Endodermal cell (in vitro differentiated cells): ENCODE measurements around the gene HTR6. TPM values are rescaled to one million over a fixed set of nuclear protein-coding genes. Genes with fewer than 3 reads are reported as not detected.

ENCODE experiments used
- DNase-seq: peaks from one replicate; pipeline ENCODE4 v3.0.0-alpha.2; 2017
- H3K27ac ChIP-seq: 2 replicates; pipeline ENCODE4 v1.5.1; 2013; ENCODE audit warnings: mild to moderate bottlenecking, low read depth, low read length, moderate library complexity
- H3K27me3 ChIP-seq: 2 replicates; pipeline ENCODE4 v1.6.1; 2013; ENCODE audit warnings: mild to moderate bottlenecking, low read length, moderate library complexity; ENCODE audit not compliant: insufficient read depth, control insufficient read depth, poor library complexity, severe bottlenecking
- H3K36me3 ChIP-seq: 2 replicates; pipeline ENCODE4 v1.7.0; 2013; ENCODE audit warnings: mild to moderate bottlenecking, low read length, moderate library complexity; ENCODE audit not compliant: control insufficient read depth, insufficient read depth
- H3K4me1 ChIP-seq: one replicate; pipeline ENCODE4 v1.7.0; 2013; ENCODE audit warnings: low read length; ENCODE audit not compliant: control insufficient read depth, insufficient read depth
- H3K4me3 ChIP-seq: 2 replicates; pipeline ENCODE4 v1.5.1; 2013; ENCODE audit warnings: mild to moderate bottlenecking, low read length, moderate library complexity
- H3K9ac ChIP-seq: 2 replicates; pipeline ENCODE4 v1.6.1; 2013; ENCODE audit warnings: mild to moderate bottlenecking, low read length, moderate library complexity; ENCODE audit not compliant: poor library complexity, severe bottlenecking; ENCODE audit errors: extremely low read depth
- H3K9me3 ChIP-seq: 2 replicates; pipeline ENCODE4 v1.6.1; 2013; ENCODE audit warnings: mild to moderate bottlenecking, low read length, moderate library complexity; ENCODE audit not compliant: control insufficient read depth
- H3K27ac Mint-ChIP-seq: 2 replicates; pipeline ENCODE4 v1.8.0; 2020; ENCODE audit warnings: mixed read lengths
- H3K27me3 Mint-ChIP-seq: 2 replicates; pipeline ENCODE4 v1.8.0; 2021; ENCODE audit warnings: mild to moderate bottlenecking, mixed read lengths; ENCODE audit not compliant: insufficient read depth
- H3K36me3 Mint-ChIP-seq: 2 replicates; pipeline ENCODE4 v1.8.0; 2020; ENCODE audit warnings: low read depth, mixed read lengths
- H3K4me1 Mint-ChIP-seq: 2 replicates; pipeline ENCODE4 v1.8.0; 2020; ENCODE audit warnings: mixed read lengths
- H3K4me3 Mint-ChIP-seq: 2 replicates; pipeline ENCODE4 v1.8.0; 2020; ENCODE audit warnings: mild to moderate bottlenecking, moderate library complexity, mixed read lengths
- H3K9me3 Mint-ChIP-seq: 2 replicates; pipeline ENCODE4 v1.8.0; 2020; ENCODE audit warnings: mild to moderate bottlenecking, mixed read lengths
- WGBS, 2 experiments: methylation state at CpG; one replicate each; pipeline versions ENCODE4 v1.1.5 to v1.1.7; 2013; ENCODE audit warnings: missing lambda C conversion rate in 2 of 2, mixed read lengths in 1 of 2; ENCODE audit not compliant: insufficient coverage in 1 of 2, insufficient read length in 1 of 2; 5-methylcytosine and 5-hydroxymethylcytosine counted together
- total RNA-seq, 2 donors: library from RNA; stranded (reverse); fragmentation: NEBNext Ultra II Directional in 1 of 2; extraction: Animal tissue kit (Norgen Biotek cat#: 25700) in 1 of 2; gene quantifications; 2 replicates in 1 of 2; 3 replicates in 1 of 2; pipeline ENCODE4 v1.2.1, GENCODE V29; 2021
- TF ChIP-seq, protein P1 (sequence below): fragments of 200-600 bp; sonication (generic); conservative IDR thresholded peaks from 2 replicates; pipeline ENCODE4 v1.5.0; 2021; ENCODE audit warnings: antibody characterized with exemption, mild to moderate bottlenecking

Gene HTR6
- total RNA-seq, 2 donors from 2014 or later = 0.31 TPM; not detected in 1

- Histone ChIP-seq H3K4me1 (peaks cover 8% of the 10 kb centered on the region), H3K27me3 (peaks cover 13% of the 10 kb centered on the region), H3K27ac (no peak overlapping the region), H3K36me3 (no peaks in the 10 kb centered on the region), H3K9ac (peak overlapping the region; percentile 82), H3K9me3 (no peaks in the 10 kb centered on the region), H3K4me3 (peak overlapping the region; percentile 86)
- DNase-seq = peak; percentile 56
- 64 to 65% methylated on average over 16 to 24 of the region's 30 CpGs for WGBS, 2 experiments
- Mint-ChIP-seq H3K9me3 (no peaks in the 10 kb centered on the region), H3K36me3 (peaks cover 2% of the 10 kb centered on the region), H3K4me1 (peaks cover 20% of the 10 kb centered on the region), H3K4me3 (peak overlapping the region; percentile 86), H3K27me3 (peaks cover 43% of the 10 kb centered on the region), H3K27ac (no peak overlapping the region)
- TF ChIP-seq, protein P1, sequence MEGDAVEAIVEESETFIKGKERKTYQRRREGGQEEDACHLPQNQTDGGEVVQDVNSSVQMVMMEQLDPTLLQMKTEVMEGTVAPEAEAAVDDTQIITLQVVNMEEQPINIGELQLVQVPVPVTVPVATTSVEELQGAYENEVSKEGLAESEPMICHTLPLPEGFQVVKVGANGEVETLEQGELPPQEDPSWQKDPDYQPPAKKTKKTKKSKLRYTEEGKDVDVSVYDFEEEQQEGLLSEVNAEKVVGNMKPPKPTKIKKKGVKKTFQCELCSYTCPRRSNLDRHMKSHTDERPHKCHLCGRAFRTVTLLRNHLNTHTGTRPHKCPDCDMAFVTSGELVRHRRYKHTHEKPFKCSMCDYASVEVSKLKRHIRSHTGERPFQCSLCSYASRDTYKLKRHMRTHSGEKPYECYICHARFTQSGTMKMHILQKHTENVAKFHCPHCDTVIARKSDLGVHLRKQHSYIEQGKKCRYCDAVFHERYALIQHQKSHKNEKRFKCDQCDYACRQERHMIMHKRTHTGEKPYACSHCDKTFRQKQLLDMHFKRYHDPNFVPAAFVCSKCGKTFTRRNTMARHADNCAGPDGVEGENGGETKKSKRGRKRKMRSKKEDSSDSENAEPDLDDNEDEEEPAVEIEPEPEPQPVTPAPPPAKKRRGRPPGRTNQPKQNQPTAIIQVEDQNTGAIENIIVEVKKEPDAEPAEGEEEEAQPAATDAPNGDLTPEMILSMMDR = no peak
Observed at GRCh38 chr1:19645411-19646251, 19.0 kb upstream of the HTR6 start.

GRCh38 chr1:19646377-19647319 is 18.0 kb upstream of the HTR6 start:
- H3K4me3 ChIP-seq = peak overlapping the region; percentile 86
- TF ChIP-seq, protein P1 = no peak
- Mint-ChIP-seq H3K36me3 (peaks cover 2% of the 10 kb centered on the region), H3K27me3 (peaks cover 33% of the 10 kb centered on the region), H3K9me3 (no peaks in the 10 kb centered on the region), H3K4me1 (peaks cover 13% of the 10 kb centered on the region), H3K4me3 (no peak overlapping the region), H3K27ac (no peak overlapping the region)
- WGBS, 2 experiments = 94% methylated on average over 5 to 9 of the region's 9 CpGs
- peaks cover 6% of the 10 kb centered on the region for H3K4me1 ChIP-seq
- no peak overlapping the region for H3K27ac ChIP-seq
- H3K36me3 ChIP-seq = no peaks in the 10 kb centered on the region
- no peak for DNase-seq
- H3K9me3 ChIP-seq = no peaks in the 10 kb centered on the region
- H3K27me3 ChIP-seq = peaks cover 13% of the 10 kb centered on the region
- no peak overlapping the region for H3K9ac ChIP-seq

GRCh38 chr1:19647643-19648042 is 17.0 kb upstream of the HTR6 start:
- WGBS, 2 experiments = 94 to 97% methylated on average over 7 to 16 of the region's 16 CpGs
- Mint-ChIP-seq H3K4me3 (no peak overlapping the region), H3K36me3 (peaks cover 2% of the 10 kb centered on the region), H3K27me3 (peaks cover 25% of the 10 kb centered on the region), H3K4me1 (peaks cover 13% of the 10 kb centered on the region), H3K27ac (no peak overlapping the region), H3K9me3 (no peaks in the 10 kb centered on the region)
- H3K36me3 ChIP-seq = no peaks in the 10 kb centered on the region
- TF ChIP-seq, protein P1 = no peak
- H3K27ac ChIP-seq = no peak overlapping the region
- H3K27me3 ChIP-seq = peaks cover 12% of the 10 kb centered on the region
- no peak overlapping the region for H3K4me3 ChIP-seq
- H3K9me3 ChIP-seq = no peaks in the 10 kb centered on the region
- peaks cover 6% of the 10 kb centered on the region for H3K4me1 ChIP-seq
- DNase-seq = no peak
- H3K9ac ChIP-seq = no peak overlapping the region
